HCT116 (cell line): ENCODE data around the gene PHKB. TPM values are rescaled to one million over a fixed set of nuclear protein-coding genes. Genes with fewer than 3 reads are reported as not detected.

ENCODE experiments used
- ATAC-seq: fragments of 200-7000 bp; cut with Tn5 transposase; 2 replicates; pipeline ENCODE4 v1.9.1; 2020; ENCODE audit warnings: mild to moderate bottlenecking, moderate library complexity
- BruUV-seq: library from RNA; stranded (reverse); fragments of 400-500 nt; replicated peaks from 2 replicates; lab custom pipeline; 2021; lab: Mats Ljungman, UMichigan
- CTCF ChIA-PET: fragments of 300-600 bp; sonication (Branson Sonifier 250); formaldehyde crosslinking; loops from one replicate; lab custom pipeline; 2021; ENCODE audit warnings: antibody characterized with exemption; lab: Charles Lee
- POLR2A ChIA-PET: fragments of 300-600, 350-600 bp; sonication (Branson Sonifier 250); formaldehyde crosslinking; loops from one replicate; lab custom pipeline; 2021; ENCODE audit warnings: antibody characterized with exemption; lab: Charles Lee
- RAD21 ChIA-PET, 2 experiments: fragments of 300-600 bp; sonication (Branson Sonifier 250); formaldehyde crosslinking; loops; one replicate each; lab custom pipeline; 2023; ENCODE audit warnings: low total read pairs in 2 of 2; ENCODE audit not compliant: uncharacterized antibody in 2 of 2, unreplicated experiment in 2 of 2, low non-redundant PET in 1 of 2; lab: Charles Lee
- DNase-seq: peaks from one replicate; pipeline ENCODE4 v3.0.0-alpha.2; 2010; ENCODE audit warnings: low read depth, low spot score
- H2AFZ ChIP-seq: fragments of 200-600 bp; shearing (Covaris generic), sonication (generic); 2 replicates; pipeline ENCODE4 v1.6.1; 2017; ENCODE audit warnings: low read depth, mixed run types, mixed read lengths, antibody characterized with exemption, low read length; ENCODE audit not compliant: poor library complexity, severe bottlenecking
- H3K27ac ChIP-seq: 2 replicates; pipeline ENCODE4 v1.5.1; 2012; ENCODE audit warnings: low read depth, low read length
- H3K27me3 ChIP-seq: fragments of 200-600 bp; sonication (generic); 2 replicates; pipeline ENCODE4 v1.6.1; 2016; ENCODE audit warnings: mixed run types, low read length, mixed read lengths; ENCODE audit not compliant: insufficient read depth
- H3K36me3 ChIP-seq, 2 experiments: fragments of 200-500 bp in 1 of 2; fragments of 200-600 bp in 1 of 2; sonication (Bioruptor generic) in 1 of 2; sonication (generic) in 1 of 2; 2 replicates each; pipeline versions ENCODE4 v1.5.1 to v1.6.1; 2014 to 2016; ENCODE audit warnings: low read length in 2 of 2, inconsistent platforms in 1 of 2, mixed read lengths in 1 of 2, mixed run types in 1 of 2; ENCODE audit not compliant: insufficient read depth in 2 of 2, control insufficient read depth in 1 of 2
- H3K4me1 ChIP-seq, 2 experiments: fragments of 200-600 bp in 1 of 2; sonication (generic) in 1 of 2; 2 replicates each; pipeline versions ENCODE4 v1.5.1 to v1.6.1; 2012 to 2017; ENCODE audit warnings: low read length in 2 of 2, inconsistent platforms in 1 of 2, mild to moderate bottlenecking in 1 of 2, mixed read lengths in 1 of 2, mixed run types in 1 of 2, moderate library complexity in 1 of 2; ENCODE audit not compliant: insufficient read depth in 2 of 2, control insufficient read depth in 1 of 2
- H3K4me2 ChIP-seq: fragments of 200-600 bp; sonication (generic); 2 replicates; pipeline ENCODE4 v1.6.1; 2017; ENCODE audit warnings: mixed run types, low read length, mixed read lengths
- H3K4me3 ChIP-seq, 2 experiments: fragments of 200-600 bp in 1 of 2; sonication (generic) in 1 of 2; replicated peaks in 1 of 2; 2 replicates each; pipeline ENCODE4 v1.5.1; 2011 to 2016; ENCODE audit warnings: low read length in 2 of 2, control low read depth in 1 of 2, low read depth in 1 of 2, mild to moderate bottlenecking in 1 of 2, mixed read lengths in 1 of 2, mixed run types in 1 of 2
- H3K79me2 ChIP-seq: fragments of 200-600 bp; sonication (generic); 2 replicates; pipeline ENCODE4 v1.6.1; 2017; ENCODE audit warnings: mild to moderate bottlenecking, mixed run types, low read length, moderate library complexity, mixed read lengths; ENCODE audit not compliant: insufficient read depth
- H3K9ac ChIP-seq: fragments of 200-600 bp; sonication (generic); 2 replicates; pipeline ENCODE4 v1.6.1; 2016; ENCODE audit warnings: low read length, mixed read lengths
- H3K9me2 ChIP-seq: fragments of 200-600 bp; sonication (generic), shearing (Covaris generic); 2 replicates; pipeline ENCODE4 v1.6.1; 2017; ENCODE audit warnings: mixed run types, mild to moderate bottlenecking, moderate library complexity; ENCODE audit not compliant: insufficient read depth
- H3K9me3 ChIP-seq, 2 experiments: fragments of 200-500 bp in 1 of 2; fragments of 200-600 bp in 1 of 2; sonication (Bioruptor generic) in 1 of 2; sonication (generic) in 1 of 2; 2 replicates each; pipeline ENCODE4 v1.6.1; 2014 to 2017; ENCODE audit warnings: low read length in 2 of 2, mixed read lengths in 2 of 2, inconsistent platforms in 1 of 2, low read depth in 1 of 2, mild to moderate bottlenecking in 1 of 2, mixed run types in 1 of 2, moderate library complexity in 1 of 2; ENCODE audit not compliant: control insufficient read depth in 1 of 2, insufficient read depth in 1 of 2
- H4K20me1 ChIP-seq: fragments of 200-600 bp; sonication (generic), shearing (Covaris generic); 2 replicates; pipeline ENCODE4 v1.6.1; 2017; ENCODE audit warnings: mixed run types, mild to moderate bottlenecking, moderate library complexity; ENCODE audit not compliant: insufficient read depth
- CEBPB ChIP-seq: IDR thresholded peaks from 2 replicates; pipeline ENCODE4 v1.6.1; 2012; ENCODE audit warnings: low read depth
- EGR1 ChIP-seq: IDR thresholded peaks from 2 replicates; pipeline ENCODE4 v1.6.1; 2012; ENCODE audit warnings: low read depth
- ELF1 ChIP-seq: IDR thresholded peaks from 2 replicates; pipeline ENCODE4 v1.6.1; 2012; ENCODE audit warnings: low read depth, borderline replicate concordance
- EZH2 ChIP-seq: fragments of 200-600 bp; sonication (generic); IDR thresholded peaks from 2 replicates; pipeline ENCODE4 v1.6.1; 2017; ENCODE audit warnings: antibody characterized with exemption, mixed run types
- EZH2phosphoT487 ChIP-seq: fragments of 200-600 bp; IDR thresholded peaks from 2 replicates; pipeline ENCODE4 v1.6.1; 2018; ENCODE audit warnings: antibody characterized with exemption, borderline replicate concordance
- FOSL1 ChIP-seq: IDR thresholded peaks from 2 replicates; pipeline ENCODE4 v1.6.1; 2012; ENCODE audit warnings: low read depth
- JUND ChIP-seq: IDR thresholded peaks from 2 replicates; pipeline ENCODE4 v1.6.1; 2012
- POLR2A ChIP-seq: IDR thresholded peaks from 2 replicates; pipeline ENCODE4 v1.7.0; 2011; ENCODE audit warnings: borderline replicate concordance; ENCODE audit not compliant: insufficient read depth, insufficient read length; ENCODE audit errors: extremely low read depth
- RAD21 ChIP-seq: IDR thresholded peaks from 2 replicates; pipeline ENCODE4 v1.6.1; 2012; ENCODE audit warnings: low read depth, mild to moderate bottlenecking
- SIN3A ChIP-seq: IDR thresholded peaks from 2 replicates; pipeline ENCODE4 v1.6.1; 2012; ENCODE audit warnings: low read depth
- SP1 ChIP-seq: IDR thresholded peaks from 2 replicates; pipeline ENCODE4 v1.6.1; 2012; ENCODE audit warnings: low read depth
- SRF ChIP-seq: IDR thresholded peaks from 2 replicates; pipeline ENCODE4 v1.6.1; 2012; ENCODE audit warnings: low read depth
- TCF7L2 ChIP-seq: IDR thresholded peaks from 2 replicates; pipeline ENCODE4 v1.7.0; 2011; ENCODE audit warnings: borderline replicate concordance, inconsistent platforms; ENCODE audit not compliant: insufficient read depth, insufficient read length; ENCODE audit errors: extremely low read depth
- intact Hi-C: fragments of 100-400 bp; cut with micrococcal nuclease; formaldehyde crosslinking; loops from 2 replicates; pipeline ENCODE4 v1.10.0; 2022
- total RNA-seq: library from RNA; stranded (reverse); gene quantifications from one replicate; pipeline ENCODE4 v1.2.1, GENCODE V29; 2021; ENCODE audit not compliant: unreplicated experiment
- TF ChIP-seq, protein P1 (sequence below): IDR thresholded peaks from 2 replicates; pipeline ENCODE4 v1.6.1; 2012; ENCODE audit warnings: low read depth
- TF ChIP-seq, protein P2 (sequence below): IDR thresholded peaks from 2 replicates; pipeline ENCODE4 v1.6.1; 2012

The PHKB gene
- total RNA-seq, 1 experiment from 2014 or later, result 30.5 TPM

DNA sequence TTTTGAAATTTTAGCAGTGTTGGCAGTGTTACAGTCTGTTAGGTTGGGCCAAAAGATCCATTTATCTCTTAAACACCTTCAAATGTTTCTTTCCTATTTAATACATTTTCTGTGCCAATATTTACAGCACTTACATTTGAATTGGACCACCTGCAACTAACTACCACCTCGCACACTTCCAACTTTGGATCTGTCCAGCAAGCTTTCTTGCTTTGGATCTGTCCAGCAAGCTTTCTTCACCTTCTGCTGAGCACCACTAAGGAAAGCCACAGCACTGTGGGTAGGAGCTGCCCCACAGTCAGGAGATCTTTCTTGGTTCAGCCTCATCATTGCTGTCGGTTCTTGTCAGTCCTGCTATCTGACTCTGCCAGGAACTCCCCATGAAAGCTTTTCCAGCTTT, 129.3 kb downstream of the PHKB start:
- ATAC-seq (no peak), DNase-seq (no peak)
- Histone ChIP-seq H3K4me2 (no peak overlapping the region), H3K27ac (no peak overlapping the region), H3K4me3 (no peak overlapping the region), H3K9me2 (no peaks in the 10 kb centered on the region), H3K9me3 (no peaks in the 10 kb centered on the region), H2AFZ (no peak overlapping the region), H3K4me1 (no peaks in the 10 kb centered on the region), H4K20me1 (no peaks in the 10 kb centered on the region), H3K79me2 (no peaks in the 10 kb centered on the region)
- intact Hi-C loops, result no loop called here
- ChIA-PET POLR2A (no interaction called here), RAD21 (no interaction called here), CTCF (no interaction called here)
- TF ChIP-seq RAD21 (no peak), CEBPB (no peak), EGR1 (no peak), EZH2 (no peak), ELF1 (no peak)
- TF ChIP-seq, protein P1, sequence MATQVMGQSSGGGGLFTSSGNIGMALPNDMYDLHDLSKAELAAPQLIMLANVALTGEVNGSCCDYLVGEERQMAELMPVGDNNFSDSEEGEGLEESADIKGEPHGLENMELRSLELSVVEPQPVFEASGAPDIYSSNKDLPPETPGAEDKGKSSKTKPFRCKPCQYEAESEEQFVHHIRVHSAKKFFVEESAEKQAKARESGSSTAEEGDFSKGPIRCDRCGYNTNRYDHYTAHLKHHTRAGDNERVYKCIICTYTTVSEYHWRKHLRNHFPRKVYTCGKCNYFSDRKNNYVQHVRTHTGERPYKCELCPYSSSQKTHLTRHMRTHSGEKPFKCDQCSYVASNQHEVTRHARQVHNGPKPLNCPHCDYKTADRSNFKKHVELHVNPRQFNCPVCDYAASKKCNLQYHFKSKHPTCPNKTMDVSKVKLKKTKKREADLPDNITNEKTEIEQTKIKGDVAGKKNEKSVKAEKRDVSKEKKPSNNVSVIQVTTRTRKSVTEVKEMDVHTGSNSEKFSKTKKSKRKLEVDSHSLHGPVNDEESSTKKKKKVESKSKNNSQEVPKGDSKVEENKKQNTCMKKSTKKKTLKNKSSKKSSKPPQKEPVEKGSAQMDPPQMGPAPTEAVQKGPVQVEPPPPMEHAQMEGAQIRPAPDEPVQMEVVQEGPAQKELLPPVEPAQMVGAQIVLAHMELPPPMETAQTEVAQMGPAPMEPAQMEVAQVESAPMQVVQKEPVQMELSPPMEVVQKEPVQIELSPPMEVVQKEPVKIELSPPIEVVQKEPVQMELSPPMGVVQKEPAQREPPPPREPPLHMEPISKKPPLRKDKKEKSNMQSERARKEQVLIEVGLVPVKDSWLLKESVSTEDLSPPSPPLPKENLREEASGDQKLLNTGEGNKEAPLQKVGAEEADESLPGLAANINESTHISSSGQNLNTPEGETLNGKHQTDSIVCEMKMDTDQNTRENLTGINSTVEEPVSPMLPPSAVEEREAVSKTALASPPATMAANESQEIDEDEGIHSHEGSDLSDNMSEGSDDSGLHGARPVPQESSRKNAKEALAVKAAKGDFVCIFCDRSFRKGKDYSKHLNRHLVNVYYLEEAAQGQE, result peak; percentile 22; the same call in 1 of the 2 replicates
- TF ChIP-seq, all 23 proteins: peak for 1
- H3K27me3 ChIP-seq, result no peaks in the 10 kb centered on the region
- no peak overlapping the region for H3K9ac ChIP-seq
- peaks cover 0 to 2% of the 10 kb centered on the region in 2 experiments; a peak in 2 of 4 replicates for H3K36me3 ChIP-seq
- BruUV-seq, result no TSS peak

DNA sequence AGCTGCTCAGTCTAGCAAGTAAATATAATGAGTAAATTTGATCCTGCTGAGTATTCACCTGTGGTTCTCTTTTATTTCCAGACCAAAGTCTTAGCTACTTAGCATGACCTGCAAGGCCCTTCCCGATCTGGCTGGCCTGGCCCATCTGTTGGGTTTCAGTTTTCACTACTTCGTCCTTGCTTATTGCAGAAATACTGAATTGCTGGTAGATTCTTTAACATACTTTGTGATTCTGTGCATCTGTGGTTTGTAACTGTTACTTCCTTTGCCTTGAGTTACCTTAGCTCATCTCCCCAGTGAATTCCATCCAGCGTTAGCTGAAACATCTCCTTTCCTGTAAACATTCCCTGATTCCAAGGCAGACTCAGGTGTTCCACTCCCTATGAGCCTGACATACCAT, 131.1 kb downstream of the PHKB start:
- ChIA-PET POLR2A (no interaction called here), RAD21 (no interaction called here), CTCF (no interaction called here)
- Histone ChIP-seq H3K27ac (no peak overlapping the region), H3K4me2 (no peak overlapping the region), H3K36me3 (peaks cover 0 to 2% of the 10 kb centered on the region in 2 experiments; a peak in 2 of 4 replicates), H3K4me3 (no peak overlapping the region), H3K9me2 (no peaks in the 10 kb centered on the region), H3K9ac (no peak overlapping the region), H2AFZ (no peak overlapping the region), H3K79me2 (no peaks in the 10 kb centered on the region), H3K27me3 (no peaks in the 10 kb centered on the region), H3K9me3 (no peaks in the 10 kb centered on the region), H3K4me1 (no peaks in the 10 kb centered on the region), H4K20me1 (no peaks in the 10 kb centered on the region)
- TF ChIP-seq TCF7L2 (no peak), RAD21 (no peak), CEBPB (no peak), POLR2A (no peak), JUND (no peak), SIN3A (no peak), SP1 (no peak), FOSL1 (no peak), SRF (no peak), EZH2phosphoT487 (no peak), EGR1 (no peak)
- TF ChIP-seq, protein P2, sequence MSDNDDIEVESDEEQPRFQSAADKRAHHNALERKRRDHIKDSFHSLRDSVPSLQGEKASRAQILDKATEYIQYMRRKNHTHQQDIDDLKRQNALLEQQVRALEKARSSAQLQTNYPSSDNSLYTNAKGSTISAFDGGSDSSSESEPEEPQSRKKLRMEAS, result no peak
- TF ChIP-seq, protein P1, result no peak
- intact Hi-C loops, result no loop called here
- ATAC-seq (no peak), DNase-seq (no peak)
- no TSS peak for BruUV-seq
